T47D (cell line): ENCODE measurements around the gene RGL1.
A peak's percentile ranks its signal among the peaks of the same experiment; 100 is the strongest.
"Not testable (repeated sequence)": the region's sequence is repeated elsewhere in the genome, so short reads cannot be mapped to it uniquely, and the experiment has no call there.

Experiments
- DNase-seq, 2 experiments: peaks; one replicate each; pipeline versions ENCODE4 v3.0.0 to v3.0.0-alpha.2; 2011 to 2012; ENCODE audit warnings: low read depth in 1 of 2, low spot score in 1 of 2
- JUND ChIP-seq: IDR thresholded peaks from 2 replicates; pipeline ENCODE4 v1.6.1; 2012; ENCODE audit warnings: low read depth
- in situ Hi-C: cut with HindIII; loops from 2 replicates; pipeline ENCODE4 v1.10.0; 2016; ENCODE audit warnings: low sequenced_read_pairs, low pct_unique_long_range_greater_than_20kb

Gene RGL1

GRCh38 chr1:183777328-183777727 lies 27.6 kb upstream of the RGL1 start:
- no peak for DNase-seq
- in situ Hi-C loops = no loop called here
- TF ChIP-seq JUND = no peak

DNA sequence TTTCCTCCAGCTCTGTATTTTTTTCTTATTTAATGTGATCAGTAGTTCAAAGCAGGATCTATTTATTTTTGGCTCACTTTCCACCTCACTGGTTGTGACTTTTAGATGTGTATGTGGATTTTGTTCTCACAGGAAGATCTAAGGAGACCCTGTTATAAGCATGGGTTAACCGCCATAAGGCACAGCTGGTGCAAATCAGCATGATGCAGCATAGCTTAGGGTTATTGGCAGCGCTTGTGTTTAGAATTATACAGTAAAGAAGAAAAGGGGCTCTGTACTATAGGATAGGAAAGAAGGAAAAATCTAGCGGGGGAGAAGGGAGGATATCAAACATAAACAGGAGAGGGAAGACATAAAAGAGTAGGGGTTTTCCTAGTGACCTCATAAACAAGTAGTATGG lies 26.9 kb upstream of the RGL1 start:
- TF ChIP-seq JUND = no peak
- in situ Hi-C loops = no loop called here
- DNase-seq = no peak

DNA sequence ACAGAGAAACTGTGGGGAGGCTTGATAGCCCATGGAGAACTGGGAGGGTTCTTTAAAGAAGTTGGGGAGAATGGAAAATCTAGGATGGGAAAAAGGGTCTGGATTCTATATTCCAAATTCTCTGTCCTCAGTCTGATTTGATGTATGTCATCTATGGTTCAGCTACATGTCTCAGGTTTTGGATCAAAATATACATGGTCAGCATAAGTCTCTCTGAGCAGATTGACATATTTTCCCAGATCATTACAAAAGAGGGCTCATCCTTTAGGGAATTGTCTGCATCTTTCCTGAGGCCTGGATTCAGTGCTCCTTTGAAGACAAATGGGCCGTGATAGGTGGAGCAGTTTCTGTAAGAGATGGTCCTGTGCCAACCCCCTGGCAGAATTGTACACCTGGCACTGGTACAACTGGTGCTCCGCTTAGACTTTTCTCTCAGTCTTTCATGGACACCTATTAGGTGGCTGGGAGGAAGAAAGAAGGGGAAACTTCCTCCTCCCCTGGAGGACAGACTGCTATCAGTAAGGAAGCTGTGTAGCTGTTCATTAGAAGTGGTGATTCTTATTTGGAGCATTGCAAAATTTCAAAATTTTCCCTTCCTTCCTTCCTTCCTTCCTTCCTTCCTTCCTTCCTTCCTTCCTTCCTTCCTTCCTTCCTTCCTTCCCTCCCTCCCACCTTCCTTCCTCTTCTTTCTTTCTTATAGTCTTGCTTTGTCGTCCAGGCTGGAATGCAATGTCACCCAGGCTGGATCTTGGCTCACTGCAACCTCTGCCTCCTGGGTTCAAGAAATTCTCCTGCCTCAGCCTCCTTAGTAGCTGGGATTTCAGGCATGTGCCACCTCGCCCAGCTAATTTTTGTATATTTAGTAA lies 26.1 kb upstream of the RGL1 start:
- in situ Hi-C loops = no loop called here
- TF ChIP-seq JUND = no peak
- no peak for DNase-seq

- no peak for TF ChIP-seq JUND
- no peak for DNase-seq
- in situ Hi-C loops = no loop called here
Observed at GRCh38 chr1:183780159-183780558, 24.8 kb upstream of the RGL1 start.

DNA sequence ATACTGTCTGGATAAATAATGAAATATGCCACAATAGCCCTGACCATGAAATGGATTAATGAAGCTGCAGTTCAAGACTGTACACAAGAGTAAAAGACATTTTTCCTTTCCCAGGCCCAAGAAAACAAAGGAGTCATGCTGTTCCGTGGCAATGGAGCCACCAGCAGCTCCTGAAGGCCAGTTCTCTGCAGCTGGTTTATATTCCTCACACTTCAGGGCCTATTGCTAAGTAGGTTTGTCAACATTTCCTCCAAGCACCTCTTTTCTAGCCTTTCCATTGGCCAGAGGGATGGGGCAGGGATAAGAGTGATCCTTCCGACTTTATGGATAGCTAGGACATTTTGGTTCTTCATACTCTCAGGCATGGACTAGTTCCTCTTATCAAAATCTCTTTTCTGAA lies 24.2 kb upstream of the RGL1 start:
- in situ Hi-C loops = no loop called here
- TF ChIP-seq JUND = no peak
- DNase-seq = no peak

GRCh38 chr1:183783342-183783741 lies 21.6 kb upstream of the RGL1 start:
- in situ Hi-C loops = no loop called here
- DNase-seq = no peak

GRCh38 chr1:183783767-183784637 lies 20.9 kb upstream of the RGL1 start:
- no peak for TF ChIP-seq JUND
- in situ Hi-C loops = no loop called here
- DNase-seq = no peak

More at GRCh38 chr1:183783342-183783741, 21.6 kb upstream of the RGL1 start:
- TF ChIP-seq JUND = no peak

- DNase-seq, in situ Hi-C loops: not testable (repeated sequence)
Observed at GRCh38 chr1:183785921-183786320, 19.0 kb upstream of the RGL1 start.

DNA sequence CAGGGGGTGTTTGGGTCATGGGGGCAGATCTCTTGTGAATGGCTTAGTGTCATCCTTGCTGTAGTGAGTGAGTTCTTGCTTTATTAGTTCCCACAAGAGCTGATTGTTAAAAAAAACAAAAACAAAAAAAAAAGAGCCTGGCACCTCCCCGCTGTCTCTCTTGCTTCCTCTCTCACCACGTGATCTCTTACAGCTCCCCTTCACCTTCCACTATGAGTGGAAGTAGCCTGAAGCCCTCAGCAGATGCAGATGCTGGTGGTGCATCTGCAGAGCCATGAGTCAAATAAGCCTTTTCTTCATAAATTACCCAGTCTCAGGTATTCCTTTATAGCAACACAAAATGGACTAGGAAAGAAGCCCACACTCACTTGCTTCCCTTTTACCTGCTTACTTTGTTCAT lies 17.2 kb upstream of the RGL1 start:
- in situ Hi-C loops = no loop called here
- DNase-seq = no peak
- no peak for TF ChIP-seq JUND

DNA sequence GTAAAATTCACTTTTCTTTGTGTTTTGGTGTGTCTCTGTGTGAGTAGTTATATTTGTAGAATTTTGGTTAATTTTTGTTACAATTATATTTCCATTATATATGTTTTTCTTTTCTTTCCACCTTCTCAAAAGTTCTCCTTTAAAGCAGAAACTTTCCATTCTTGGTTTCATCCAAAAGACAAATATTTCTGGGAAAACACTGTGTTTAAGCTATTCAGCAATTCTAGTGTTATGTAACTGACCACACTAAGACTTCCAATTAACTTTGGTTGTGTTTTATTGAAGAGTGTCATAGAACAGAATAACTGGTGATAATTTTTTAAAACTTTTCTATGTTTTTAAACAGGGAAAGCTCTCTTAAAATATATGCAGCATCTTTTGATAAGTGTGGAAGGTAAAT lies 13.6 kb upstream of the RGL1 start:
- DNase-seq = no peak
- TF ChIP-seq JUND = no peak
- in situ Hi-C loops = no loop called here

- DNase-seq = no peak
- in situ Hi-C loops = no loop called here
- TF ChIP-seq JUND = no peak
Observed at GRCh38 chr1:183792300-183792699, 12.6 kb upstream of the RGL1 start.

- TF ChIP-seq JUND = no peak
- DNase-seq = no peak
- in situ Hi-C loops = no loop called here
Observed at GRCh38 chr1:183794088-183794487, 10.8 kb upstream of the RGL1 start.

- peak in 1 of 2 experiments; percentile 13 for DNase-seq
- no peak for TF ChIP-seq JUND
- in situ Hi-C loops = no loop called here
Observed at GRCh38 chr1:183800449-183800848, 4.5 kb upstream of the RGL1 start.
